H9 (cell line): ENCODE results near the gene AP2A2. TPM values are rescaled to one million over a fixed set of nuclear protein-coding genes. Genes with fewer than 3 reads are reported as not detected.

Experiments
- DNase-seq: peaks from one replicate; pipeline ENCODE4 v3.0.0-alpha.2; 2017
- H2AFZ ChIP-seq: one replicate; pipeline ENCODE4 v1.6.1; 2013; ENCODE audit warnings: mild to moderate bottlenecking, low read length, control low read depth, moderate library complexity
- H2AK5ac ChIP-seq: 2 replicates; pipeline ENCODE4 v1.6.1; 2013; ENCODE audit warnings: low read length, control low read depth, mixed read lengths; ENCODE audit not compliant: insufficient read length
- H2BK120ac ChIP-seq: one replicate; pipeline ENCODE4 v1.6.1; 2013; ENCODE audit warnings: low read depth, mild to moderate bottlenecking, low read length, control low read depth, inconsistent platforms; ENCODE audit not compliant: poor library complexity, severe bottlenecking
- H2BK12ac ChIP-seq: 2 replicates; pipeline ENCODE4 v1.6.1; 2013; ENCODE audit warnings: low read length, control low read depth, mixed read lengths, low read depth; ENCODE audit not compliant: insufficient read length
- H2BK15ac ChIP-seq: 2 replicates; pipeline ENCODE4 v1.6.1; 2013; ENCODE audit warnings: low read depth, low read length, control low read depth
- H2BK20ac ChIP-seq: one replicate; pipeline ENCODE4 v1.6.1; 2013; ENCODE audit warnings: low read depth, mild to moderate bottlenecking, low read length, control low read depth, inconsistent platforms; ENCODE audit not compliant: poor library complexity, severe bottlenecking
- H2BK5ac ChIP-seq: 2 replicates; pipeline ENCODE4 v1.6.1; 2013; ENCODE audit warnings: low read length, control low read depth, mixed read lengths; ENCODE audit not compliant: insufficient read length
- H3K14ac ChIP-seq: 2 replicates; pipeline ENCODE4 v1.6.1; 2013; ENCODE audit warnings: low read length, control low read depth; ENCODE audit not compliant: insufficient read depth
- H3K18ac ChIP-seq: 2 replicates; pipeline ENCODE4 v1.6.1; 2013; ENCODE audit warnings: low read depth, mild to moderate bottlenecking, mixed read lengths, low read length, control low read depth; ENCODE audit not compliant: insufficient read length
- H3K23ac ChIP-seq: 2 replicates; pipeline ENCODE4 v1.6.1; 2013; ENCODE audit warnings: low read length, control low read depth, mixed read lengths, low read depth; ENCODE audit not compliant: insufficient read length
- H3K23me2 ChIP-seq: 2 replicates; pipeline ENCODE4 v1.6.1; 2013; ENCODE audit warnings: low read depth, mild to moderate bottlenecking, mixed read lengths, low read length, control low read depth; ENCODE audit not compliant: insufficient read length, poor library complexity, severe bottlenecking
- H3K27ac ChIP-seq: 2 replicates; pipeline ENCODE4 v1.5.1; 2013; ENCODE audit warnings: low read length, control low read depth, mixed read lengths, low read depth; ENCODE audit not compliant: insufficient read length
- H3K27me3 ChIP-seq: 2 replicates; pipeline ENCODE4 v1.6.1; 2013; ENCODE audit warnings: low read length, control low read depth, inconsistent platforms; ENCODE audit not compliant: insufficient read depth
- H3K4ac ChIP-seq: 2 replicates; pipeline ENCODE4 v1.6.1; 2013; ENCODE audit warnings: low read depth, mild to moderate bottlenecking, control low read depth, inconsistent platforms, low read length, moderate library complexity
- H3K4me1 ChIP-seq: 2 replicates; pipeline ENCODE4 v1.6.1; 2013; ENCODE audit warnings: low read length, control low read depth, inconsistent platforms; ENCODE audit not compliant: insufficient read depth
- H3K4me2 ChIP-seq: 2 replicates; pipeline ENCODE4 v1.6.1; 2013; ENCODE audit warnings: low read length, control low read depth, mixed read lengths; ENCODE audit not compliant: insufficient read length, insufficient read depth
- H3K56ac ChIP-seq: 2 replicates; pipeline ENCODE4 v1.6.1; 2013; ENCODE audit warnings: low read depth, mild to moderate bottlenecking, mixed read lengths, low read length, control low read depth; ENCODE audit not compliant: insufficient read length
- H3K79me1 ChIP-seq: 2 replicates; pipeline ENCODE4 v1.6.1; 2013; ENCODE audit warnings: low read depth, mild to moderate bottlenecking, moderate library complexity, low read length, control low read depth, inconsistent platforms; ENCODE audit not compliant: insufficient read depth, poor library complexity, severe bottlenecking
- H3K79me2 ChIP-seq: 2 replicates; pipeline ENCODE4 v1.6.1; 2013; ENCODE audit warnings: low read length, control low read depth, inconsistent platforms; ENCODE audit not compliant: insufficient read depth
- H3K9ac ChIP-seq: 2 replicates; pipeline ENCODE4 v1.6.1; 2013; ENCODE audit warnings: low read length, control low read depth, mixed read lengths; ENCODE audit not compliant: insufficient read length; ENCODE audit errors: extremely low read depth
- H3K9me3 ChIP-seq: one replicate; pipeline ENCODE4 v1.6.1; 2013; ENCODE audit warnings: low read depth, low read length, inconsistent platforms; ENCODE audit not compliant: control insufficient read depth
- H3T11ph ChIP-seq: one replicate; pipeline ENCODE4 v1.6.1; 2013; ENCODE audit warnings: mild to moderate bottlenecking, low read length, control low read depth, inconsistent platforms
- H4K20me1 ChIP-seq: one replicate; pipeline ENCODE4 v1.6.1; 2013; ENCODE audit not compliant: control insufficient read depth, insufficient read length, insufficient read depth
- H4K5ac ChIP-seq: 2 replicates; pipeline ENCODE4 v1.6.1; 2013; ENCODE audit warnings: low read depth, mild to moderate bottlenecking, mixed read lengths, low read length, control low read depth; ENCODE audit not compliant: insufficient read length
- H4K8ac ChIP-seq: replicated peaks from 2 replicates; pipeline ENCODE4 v1.6.1; 2013; ENCODE audit warnings: low read length, control low read depth, mixed read lengths, low read depth; ENCODE audit not compliant: insufficient read length
- H4K91ac ChIP-seq: 2 replicates; pipeline ENCODE4 v1.6.1; 2013; ENCODE audit warnings: low read depth, mild to moderate bottlenecking, moderate library complexity, mixed read lengths, low read length, control low read depth; ENCODE audit not compliant: insufficient read length
- H3K27ac Mint-ChIP-seq, 3 experiments: 2 replicates in 2 of 3; 3 replicates in 1 of 3; pipeline ENCODE4 v1.8.0; 2020 to 2021; ENCODE audit warnings: mixed read lengths in 3 of 3, mild to moderate bottlenecking in 1 of 3, moderate library complexity in 1 of 3
- H3K27me3 Mint-ChIP-seq: 2 replicates; pipeline ENCODE4 v1.8.0; 2021; ENCODE audit warnings: low read depth, mild to moderate bottlenecking, moderate library complexity, mixed read lengths
- H3K36me3 Mint-ChIP-seq, 3 experiments: 2 replicates in 2 of 3; 3 replicates in 1 of 3; pipeline ENCODE4 v1.8.0; 2020 to 2021; ENCODE audit warnings: low read depth in 3 of 3, mixed read lengths in 3 of 3; ENCODE audit not compliant: insufficient read depth in 1 of 3
- H3K4me1 Mint-ChIP-seq, 2 experiments: 2 replicates each; pipeline ENCODE4 v1.8.0; 2020; ENCODE audit warnings: mixed read lengths in 2 of 2
- H3K4me3 Mint-ChIP-seq, 2 experiments: 2 replicates in 1 of 2; 3 replicates in 1 of 2; pipeline ENCODE4 v1.8.0; 2020 to 2021; ENCODE audit warnings: mild to moderate bottlenecking in 2 of 2, mixed read lengths in 2 of 2, moderate library complexity in 1 of 2
- H3K9me3 Mint-ChIP-seq, 2 experiments: 2 replicates in 1 of 2; 3 replicates in 1 of 2; pipeline ENCODE4 v1.8.0; 2020; ENCODE audit warnings: mild to moderate bottlenecking in 2 of 2, mixed read lengths in 2 of 2, moderate library complexity in 1 of 2
- CTCF ChIP-seq: fragments of 200-600 bp; sonication (generic); conservative IDR thresholded peaks from 3 replicates; pipeline ENCODE4 v1.8.0; 2021; ENCODE audit warnings: antibody characterized with exemption, mild to moderate bottlenecking
- WGBS: extraction: QIAGEN DNeasy Blood & Tissue Kit; methylation state at CpG from one replicate; pipeline ENCODE4 v1.1.7; 2013; ENCODE audit warnings: missing lambda C conversion rate, low lambda C conversion rate, mixed read lengths; ENCODE audit not compliant: insufficient read length; ENCODE audit errors: extremely low coverage; 5-methylcytosine and 5-hydroxymethylcytosine counted together
- total RNA-seq: library from RNA; stranded (reverse); gene quantifications from 2 replicates; pipeline ENCODE4 v1.2.1, GENCODE V29; 2021

The AP2A2 gene
- total RNA-seq, 1 experiment from 2014 or later, result 53.7 TPM

GRCh38 chr11:985406-985805, 59.7 kb downstream of the AP2A2 start:
- WGBS, result no CpG with 5 or more reads among the region's 21 CpGs
- H3K27ac Mint-ChIP-seq, result no peak overlapping the region

More at GRCh38 chr11:985406-985805, 59.7 kb downstream of the AP2A2 start:
- Mint-ChIP-seq H3K27me3 (no peaks in the 10 kb centered on the region), H3K4me1 (no peaks in the 10 kb centered on the region), H3K4me3 (no peak overlapping the region), H3K9me3 (no peaks in the 10 kb centered on the region), H3K36me3 (peaks cover 21 to 81% (median 80%) of the 10 kb centered on the region in 3 experiments)
- Histone ChIP-seq H3K18ac (no peak overlapping the region), H2AK5ac (no peak overlapping the region), H3K56ac (no peak overlapping the region), H2BK15ac (no peak overlapping the region), H3T11ph (no peak overlapping the region), H3K9ac (no peak overlapping the region), H3K23me2 (no peaks in the 10 kb centered on the region), H4K5ac (no peak overlapping the region), H2AFZ (no peak overlapping the region), H3K4me1 (no peaks in the 10 kb centered on the region), H3K79me1 (no peaks in the 10 kb centered on the region), H3K14ac (no peak overlapping the region), H3K4me2 (no peak overlapping the region), H3K27me3 (no peaks in the 10 kb centered on the region), H3K23ac (no peak overlapping the region), H3K4ac (no peak overlapping the region), H3K27ac (no peak overlapping the region), H2BK12ac (no peak overlapping the region), H2BK120ac (no peak overlapping the region), H3K9me3 (no peaks in the 10 kb centered on the region), H3K79me2 (no peaks in the 10 kb centered on the region), H4K20me1 (no peaks in the 10 kb centered on the region), H2BK20ac (no peak overlapping the region), H4K91ac (no peak overlapping the region), H4K8ac (no peak overlapping the region), H2BK5ac (no peak overlapping the region)
- no peak for TF ChIP-seq CTCF
- no peak for DNase-seq
